Trophoblast cell (in vitro differentiated cells and primary cell): ENCODE results near the gene TAF11.

Experiments used
- DNase-seq, 2 donors: peaks; one replicate each; pipeline ENCODE4 v3.0.0-alpha.2; 2016
- H2AFZ ChIP-seq: 2 replicates; pipeline ENCODE4 v1.6.1; 2013; ENCODE audit warnings: low read length, moderate library complexity, mild to moderate bottlenecking; ENCODE audit not compliant: insufficient read depth, poor library complexity
- H2AK5ac ChIP-seq: 2 replicates; pipeline ENCODE4 v1.6.1; 2013; ENCODE audit warnings: mild to moderate bottlenecking, low read length
- H2BK120ac ChIP-seq: 2 replicates; pipeline ENCODE4 v1.6.1; 2013; ENCODE audit warnings: low read length, mild to moderate bottlenecking, moderate library complexity; ENCODE audit not compliant: insufficient read depth, poor library complexity
- H2BK12ac ChIP-seq: 2 replicates; pipeline ENCODE4 v1.6.1; 2013; ENCODE audit warnings: mild to moderate bottlenecking, low read length, moderate library complexity
- H2BK5ac ChIP-seq: 2 replicates; pipeline ENCODE4 v1.6.1; 2013; ENCODE audit warnings: low read length, low read depth, moderate library complexity, mild to moderate bottlenecking; ENCODE audit not compliant: poor library complexity
- H3K14ac ChIP-seq: 2 replicates; pipeline ENCODE4 v1.6.1; 2013; ENCODE audit warnings: mild to moderate bottlenecking, low read length
- H3K18ac ChIP-seq: 2 replicates; pipeline ENCODE4 v1.6.1; 2013; ENCODE audit warnings: mild to moderate bottlenecking, low read length
- H3K23ac ChIP-seq: 2 replicates; pipeline ENCODE4 v1.6.1; 2013; ENCODE audit warnings: low read length
- H3K27ac ChIP-seq: 2 replicates; pipeline ENCODE4 v1.5.1; 2013; ENCODE audit warnings: low read depth, mild to moderate bottlenecking, inconsistent platforms, low read length, moderate library complexity
- H3K27me3 ChIP-seq: 2 replicates; pipeline ENCODE4 v1.6.1; 2013; ENCODE audit warnings: inconsistent platforms, mild to moderate bottlenecking, low read length, moderate library complexity; ENCODE audit not compliant: insufficient read depth
- H3K36me3 ChIP-seq, 2 experiments: 1 replicate in 1 of 2; 2 replicates in 1 of 2; pipeline ENCODE4 v1.6.1; 2013; ENCODE audit warnings: low read length in 2 of 2, mild to moderate bottlenecking in 2 of 2, moderate library complexity in 1 of 2; ENCODE audit not compliant: insufficient read depth in 2 of 2, control insufficient read depth in 1 of 2
- H3K4ac ChIP-seq: 2 replicates; pipeline ENCODE4 v1.6.1; 2013; ENCODE audit warnings: low read depth, mild to moderate bottlenecking, low read length, moderate library complexity
- H3K4me1 ChIP-seq, 2 experiments: 1 replicate in 1 of 2; 2 replicates in 1 of 2; pipeline ENCODE4 v1.6.1; 2013; ENCODE audit warnings: low read length in 2 of 2, mild to moderate bottlenecking in 2 of 2, moderate library complexity in 1 of 2; ENCODE audit not compliant: insufficient read depth in 2 of 2, control insufficient read depth in 1 of 2
- H3K4me2 ChIP-seq: 2 replicates; pipeline ENCODE4 v1.6.1; 2013; ENCODE audit warnings: inconsistent platforms, mild to moderate bottlenecking, low read length, moderate library complexity
- H3K4me3 ChIP-seq: 2 replicates; pipeline ENCODE4 v1.5.1; 2013; ENCODE audit warnings: mild to moderate bottlenecking, low read depth, low read length, inconsistent platforms
- H3K79me1 ChIP-seq: one replicate; pipeline ENCODE4 v1.6.1; 2013; ENCODE audit warnings: low read length
- H3K79me2 ChIP-seq: 2 replicates; pipeline ENCODE4 v1.6.1; 2013; ENCODE audit warnings: low read length, mild to moderate bottlenecking; ENCODE audit not compliant: control insufficient read depth, insufficient read depth, poor library complexity
- H3K9ac ChIP-seq: 2 replicates; pipeline ENCODE4 v1.6.1; 2013; ENCODE audit warnings: mild to moderate bottlenecking, low read length
- H3K9me3 ChIP-seq: 2 replicates; pipeline ENCODE4 v1.6.1; 2013; ENCODE audit warnings: low read depth, mild to moderate bottlenecking, control low read depth, inconsistent platforms, low read length; ENCODE audit not compliant: insufficient read depth
- H4K12ac ChIP-seq: 2 replicates; pipeline ENCODE4 v1.6.1; 2013; ENCODE audit warnings: low read depth, mild to moderate bottlenecking, low read length, moderate library complexity
- H4K8ac ChIP-seq: 2 replicates; pipeline ENCODE4 v1.6.1; 2013; ENCODE audit warnings: low read depth, mild to moderate bottlenecking, low read length, moderate library complexity
- H4K91ac ChIP-seq: one replicate; pipeline ENCODE4 v1.6.1; 2013; ENCODE audit warnings: low read depth, mild to moderate bottlenecking, low read length, moderate library complexity
- WGBS: extraction: QIAGEN DNeasy Blood & Tissue Kit; methylation state at CpG from one replicate; pipeline ENCODE4 v1.1.7; 2013; ENCODE audit warnings: missing lambda C conversion rate; ENCODE audit not compliant: insufficient read length, insufficient coverage; ENCODE audit errors: extremely low coverage; 5-methylcytosine and 5-hydroxymethylcytosine counted together

TAF11 gene

GRCh38 chr6:34917626-34918285, 29.9 kb upstream of the TAF11 start:
- Histone ChIP-seq H3K79me2 (no peaks in the 10 kb centered on the region), H3K4me1 (peaks cover under 1 to 4% of the 10 kb centered on the region in 2 experiments), H2AFZ (no peak overlapping the region), H3K18ac (no peak overlapping the region), H3K9me3 (no peaks in the 10 kb centered on the region), H3K27ac (no peak overlapping the region), H3K4me3 (no peak overlapping the region), H4K12ac (no peak overlapping the region), H2BK5ac (no peak overlapping the region), H3K79me1 (no peaks in the 10 kb centered on the region), H3K27me3 (no peaks in the 10 kb centered on the region), H2BK120ac (no peak overlapping the region), H3K36me3 (no peaks in the 10 kb centered on the region), H3K4me2 (no peak overlapping the region), H4K8ac (no peak overlapping the region), H4K91ac (no peak overlapping the region), H3K4ac (no peak overlapping the region), H2BK12ac (no peak overlapping the region), H3K9ac (peak overlapping the region; percentile 42), H3K23ac (no peak overlapping the region), H2AK5ac (no peak overlapping the region), H3K14ac (no peak overlapping the region)
- 100% methylated on average over 2 of the region's 6 CpGs for WGBS
- no peak for DNase-seq

- no peak for DNase-seq
Measured at GRCh38 chr6:34916348-34916967, 28.6 kb upstream of the TAF11 start.

DNA sequence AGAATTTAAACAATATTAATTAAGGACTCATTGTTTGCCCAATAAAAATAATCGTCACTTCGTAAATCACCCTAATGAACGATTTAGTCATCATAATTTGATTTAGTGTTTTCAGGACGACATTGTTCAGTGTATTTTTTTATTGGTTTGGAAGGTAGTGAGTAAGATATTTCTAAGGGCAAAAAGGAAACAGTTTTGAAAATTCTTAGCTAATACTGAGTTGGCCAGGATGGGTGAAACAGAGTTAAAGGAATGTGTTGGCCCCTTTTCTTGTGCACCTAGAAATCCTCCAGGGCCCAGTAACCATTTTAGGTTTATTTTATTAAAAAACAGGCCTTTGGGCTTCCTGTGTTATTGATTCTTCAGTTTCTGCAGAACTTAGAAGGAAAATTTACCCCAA, 26.5 kb upstream of the TAF11 start:
- DNase-seq: no peak
- H4K91ac ChIP-seq: no peak overlapping the region
- H4K12ac ChIP-seq: no peak overlapping the region
- no peak overlapping the region for H4K8ac ChIP-seq
- H3K4ac ChIP-seq: no peak overlapping the region
- no peaks in the 10 kb centered on the region for H3K9me3 ChIP-seq
- WGBS: 100% methylated on average over 1 of the region's 4 CpGs
- H2BK120ac ChIP-seq: no peak overlapping the region
- H3K27me3 ChIP-seq: no peaks in the 10 kb centered on the region
- no peak overlapping the region for H3K27ac ChIP-seq
- no peak overlapping the region for H3K23ac ChIP-seq
- H3K36me3 ChIP-seq: no peaks in the 10 kb centered on the region
- no peak overlapping the region for H2AK5ac ChIP-seq
- H2AFZ ChIP-seq: no peak overlapping the region
- peaks cover 3% of the 10 kb centered on the region for H3K79me2 ChIP-seq
- no peaks in the 10 kb centered on the region for H3K4me1 ChIP-seq
- no peak overlapping the region for H2BK12ac ChIP-seq
- no peak overlapping the region for H3K4me3 ChIP-seq
- no peak overlapping the region for H3K4me2 ChIP-seq
- no peak overlapping the region for H3K18ac ChIP-seq
- H3K9ac ChIP-seq: no peak overlapping the region
- no peak overlapping the region for H3K14ac ChIP-seq
- no peak overlapping the region for H2BK5ac ChIP-seq
- no peaks in the 10 kb centered on the region for H3K79me1 ChIP-seq

More at GRCh38 chr6:34916348-34916967, 28.6 kb upstream of the TAF11 start:
- no peak overlapping the region for H3K4me3 ChIP-seq
- WGBS: no CpG with 5 or more reads among the region's 4 CpGs
- no peak overlapping the region for H4K12ac ChIP-seq
- H3K79me2 ChIP-seq: no peaks in the 10 kb centered on the region
- H3K4me2 ChIP-seq: no peak overlapping the region
- no peak overlapping the region for H3K14ac ChIP-seq
- no peak overlapping the region for H3K27ac ChIP-seq
- no peak overlapping the region for H3K18ac ChIP-seq
- H3K4me1 ChIP-seq: no peaks in the 10 kb centered on the region
- no peak overlapping the region for H4K91ac ChIP-seq
- no peak overlapping the region for H3K23ac ChIP-seq
- H3K9me3 ChIP-seq: no peaks in the 10 kb centered on the region
- H3K4ac ChIP-seq: no peak overlapping the region
- H4K8ac ChIP-seq: no peak overlapping the region
- no peak overlapping the region for H3K9ac ChIP-seq
- no peaks in the 10 kb centered on the region for H3K36me3 ChIP-seq
- no peak overlapping the region for H2BK12ac ChIP-seq
- H2AFZ ChIP-seq: no peak overlapping the region
- H2BK5ac ChIP-seq: no peak overlapping the region
- no peak overlapping the region for H2AK5ac ChIP-seq
- H2BK120ac ChIP-seq: no peak overlapping the region
- no peaks in the 10 kb centered on the region for H3K79me1 ChIP-seq
- no peaks in the 10 kb centered on the region for H3K27me3 ChIP-seq

- H3K27me3 ChIP-seq: no peaks in the 10 kb centered on the region
- H3K9ac ChIP-seq: no peak overlapping the region
- no peak overlapping the region for H4K12ac ChIP-seq
- WGBS: 100% methylated on average over 1 of the region's 3 CpGs
- H3K23ac ChIP-seq: peak overlapping the region; percentile 7
- no peak overlapping the region for H3K27ac ChIP-seq
- no peak overlapping the region for H2BK120ac ChIP-seq
- H2AFZ ChIP-seq: no peak overlapping the region
- no peak overlapping the region for H3K4me3 ChIP-seq
- peaks cover 0 to 4% of the 10 kb centered on the region in 2 experiments for H3K4me1 ChIP-seq
- no peak overlapping the region for H3K14ac ChIP-seq
- no peak overlapping the region for H2BK5ac ChIP-seq
- no peaks in the 10 kb centered on the region for H3K36me3 ChIP-seq
- no peak for DNase-seq
- no peak overlapping the region for H3K18ac ChIP-seq
- H3K79me1 ChIP-seq: no peaks in the 10 kb centered on the region
- no peak overlapping the region for H4K8ac ChIP-seq
- H3K79me2 ChIP-seq: peaks cover 3% of the 10 kb centered on the region
- no peak overlapping the region for H2AK5ac ChIP-seq
- H3K4me2 ChIP-seq: no peak overlapping the region
- H3K4ac ChIP-seq: no peak overlapping the region
- no peaks in the 10 kb centered on the region for H3K9me3 ChIP-seq
- no peak overlapping the region for H4K91ac ChIP-seq
- no peak overlapping the region for H2BK12ac ChIP-seq
Measured at GRCh38 chr6:34912715-34913464, 25.0 kb upstream of the TAF11 start.
